Adrenal gland (tissue), 12 donors: ENCODE measurements around the gene FMC1. TPM values are rescaled to one million over a fixed set of nuclear protein-coding genes. Genes with fewer than 3 reads are reported as not detected.
"Not testable (repeated sequence)": the region's sequence is repeated elsewhere in the genome, so short reads cannot be mapped to it uniquely, and the experiment has no call there.

Source experiments
- DNase-seq, 7 donors: peaks; one replicate each; pipeline ENCODE4 v3.0.0-alpha.2; 2019 to 2020
- H3K27ac ChIP-seq, 5 donors: fragments of 200-600 bp; sonication (generic) in 4 of 5; 1 replicate in 3 of 5; 2 replicates in 2 of 5; pipeline versions ENCODE4 v1.5.1 to v1.8.0; 2016 to 2020; ENCODE audit warnings: mild to moderate bottlenecking in 1 of 5
- H3K27me3 ChIP-seq: fragments of 200-600 bp; 2 replicates; pipeline ENCODE4 v1.8.0; 2021
- H3K36me3 ChIP-seq, 2 donors: fragments of 200-600 bp; replicated peaks in 1 of 2; 1 replicate in 1 of 2; 2 replicates in 1 of 2; pipeline versions ENCODE4 v1.5.1 to v1.8.0; 2018 to 2022
- H3K4me1 ChIP-seq, 2 donors: fragments of 200-600 bp; replicated peaks in 1 of 2; 1 replicate in 1 of 2; 2 replicates in 1 of 2; pipeline versions ENCODE4 v1.5.1 to v1.8.0; 2018 to 2021
- H3K4me3 ChIP-seq, 4 donors: fragments of 200-600 bp; sonication (generic) in 3 of 4; one replicate each; pipeline ENCODE4 v1.5.1; 2016 to 2018
- H3K9me3 ChIP-seq, 3 donors: fragments of 200-600 bp; sonication (generic) in 1 of 3; replicated peaks in 1 of 3; 1 replicate in 2 of 3; 2 replicates in 1 of 3; pipeline versions ENCODE4 v1.5.1 to v1.8.0; 2016 to 2021
- CTCF ChIP-seq, 6 experiments: fragments of 450-650 bp in 4 of 6; fragments of 200-600 bp in 2 of 6; sonication (generic) in 1 of 6; IDR thresholded peaks; 1 replicate in 5 of 6; 2 replicates in 1 of 6; pipeline versions ENCODE4 v1.5.1 to v1.8.0; 2016 to 2021; ENCODE audit warnings: antibody characterized with exemption in 6 of 6, mild to moderate bottlenecking in 2 of 6, moderate library complexity in 1 of 6
- POLR2A ChIP-seq, 2 donors: fragments of 450-650 bp; IDR thresholded peaks; one replicate each; pipeline ENCODE4 v1.6.1; 2017; ENCODE audit warnings: antibody characterized with exemption in 2 of 2, mild to moderate bottlenecking in 2 of 2, moderate library complexity in 1 of 2
- WGBS, 4 donors: extraction: QIAGEN DNeasy Blood & Tissue Kit in 2 of 4; methylation state at CpG; one replicate each; pipeline versions ENCODE4 v1.1.5 to v1.1.7; 2013 to 2017; 5-methylcytosine and 5-hydroxymethylcytosine counted together
- intact Hi-C, 2 donors: fragments of 100-400 bp; cut with DNase I; formaldehyde crosslinking; loops; one replicate each; pipeline versions ENCODE4 v1.14.1 to v1.15.0; 2022 to 2023
- polyA plus RNA-seq, 3 donors: library from polyadenylated mRNA; stranded (reverse); fragments of 200-250 nt in 2 of 3; fragments of 350-450 nt in 1 of 3; fragmentation: Illumina TruSeq in 1 of 3; extraction: RNeasy Lipid Tissue Mini Kit (QIAGEN cat#74804) in 1 of 3; gene quantifications; one replicate each; pipeline ENCODE4 v1.2.3, GENCODE V29; 2013 to 2014
- total RNA-seq, 9 donors: library from RNA; depleted of rRNA in 4 of 9; stranded (reverse); fragments of >200 nt in 4 of 9; fragments of 120-200 nt in 1 of 9; fragmentation: NEBNext Ultra II Directional in 1 of 9; extraction: Animal tissue kit (Norgen Biotek cat#: 25700) in 1 of 9; gene quantifications; one replicate each; pipeline versions ENCODE4 v1.1.0 to v1.2.4, GENCODE V29; 2013 to 2023
- donor health status: healthy with polysubstance abuse.
- donor health status: Bipolar disorder and iron deficiency.
- donor health status: DM: yes; HTN: yes; CAD: no.
- donor health status: DM: no; HTN: no; CAD: no.
- donor health status: DM: no; HTN: no; CAD: no.
- donor health status: DM: yes; HTN: yes; CAD: no.

The FMC1 gene
- total and polyA plus RNA-seq, 12 donors: 10.0 to 98.6 (median 23.6) TPM

GRCh38 chr7:139354729-139355128, 13.6 kb downstream of the FMC1 start:
- peaks cover 0 to 8% of the 10 kb centered on the region in 2 donors for H3K4me1 ChIP-seq
- no peak for DNase-seq
- H3K27me3 ChIP-seq: no peaks in the 10 kb centered on the region
- TF ChIP-seq CTCF (IDR thresholded peaks at IDR 0.05) (no peak), POLR2A (IDR thresholded peaks at IDR 0.05) (no peak)
- H3K4me3 ChIP-seq: no peak overlapping the region
- WGBS, 4 donors: 93 to 100% (median 94%) methylated on average over 2 of the region's 2 CpGs
- no peak overlapping the region for H3K27ac ChIP-seq
- H3K36me3 ChIP-seq: peaks cover 0 to 6% of the 10 kb centered on the region in 2 donors
- H3K9me3 ChIP-seq: no peaks in the 10 kb centered on the region
- intact Hi-C loops: no loop called here

GRCh38 chr7:139355320-139355719, 14.2 kb downstream of the FMC1 start:
- no peaks in the 10 kb centered on the region for H3K9me3 ChIP-seq
- intact Hi-C loops: no loop called here
- no peak overlapping the region for H3K4me3 ChIP-seq
- peaks cover 0 to 8% of the 10 kb centered on the region in 2 donors for H3K4me1 ChIP-seq
- 93 to 100% (median 98%) methylated on average over 1 of the region's 1 CpG for WGBS, 4 donors
- peaks cover 0 to 6% of the 10 kb centered on the region in 2 donors for H3K36me3 ChIP-seq
- TF ChIP-seq POLR2A (IDR thresholded peaks at IDR 0.05): no peak
- TF ChIP-seq CTCF (IDR thresholded peaks at IDR 0.05): no peak
- no peak for DNase-seq
- no peaks in the 10 kb centered on the region for H3K27me3 ChIP-seq
- no peak overlapping the region for H3K27ac ChIP-seq

GRCh38 chr7:139357729-139358506, 16.8 kb downstream of the FMC1 start:
- H3K36me3 ChIP-seq, H3K9me3 ChIP-seq, H3K27me3 ChIP-seq, DNase-seq: not testable (repeated sequence)
- intact Hi-C loops: loop anchor here in 1 of 2 donors (2.0 kb wide), 1 partner anchor 17 kb away; the partner anchor contains the start of gene FMC1
- Histone ChIP-seq H3K27ac (peak overlapping the region; percentile 95 to 100 (median 99)), H3K4me3 (peak overlapping the region in 2 of 4 donors; percentile 88 to 99), H3K4me1 (peaks cover 8 to 29% of the 10 kb centered on the region in 2 donors)
- WGBS, 4 donors: 92 to 96% (median 94%) methylated on average over 27 of the region's 27 CpGs

GRCh38 chr7:139358541-139359365, 17.6 kb downstream of the FMC1 start:
- no peaks in the 10 kb centered on the region for H3K27me3 ChIP-seq
- peak in 4 of 7 donors; percentile 24 to 68 (median 30) for DNase-seq
- intact Hi-C loops: loop anchor here in 1 of 2 donors (2.0 kb wide), 1 partner anchor 18 kb away; the partner anchor contains the start of gene FMC1
- H3K9me3 ChIP-seq: no peaks in the 10 kb centered on the region
- peak overlapping the region; percentile 95 to 100 (median 99) for H3K27ac ChIP-seq
- no peaks in the 10 kb centered on the region for H3K36me3 ChIP-seq
- TF ChIP-seq POLR2A (IDR thresholded peaks at IDR 0.05): no peak
- no peak for TF ChIP-seq CTCF (IDR thresholded peaks at IDR 0.05)
- peak overlapping the region; percentile 37 to 99 (median 82) for H3K4me3 ChIP-seq
- 1 to 5% (median 3%) methylated on average over 26 to 39 of the region's 39 CpGs for WGBS, 4 donors
- peaks cover 8 to 36% of the 10 kb centered on the region in 2 donors for H3K4me1 ChIP-seq
